K562 (cell line): ENCODE results near the gene MEX3D. TPM values are rescaled to one million over a fixed set of nuclear protein-coding genes. Genes with fewer than 3 reads are reported as not detected.
"Not testable (repeated sequence)": the region's sequence is repeated elsewhere in the genome, so short reads cannot be mapped to it uniquely, and the experiment has no call there.

ENCODE experiments used
- ATAC-seq: fragments of 200-7000 bp; cut with Tn5 transposase; 3 replicates; pipeline ENCODE4 v1.9.1; 2020; ENCODE audit warnings: moderate library complexity
- BruUV-seq: library from RNA; stranded (reverse); fragments of 400-500 nt; replicated peaks from 2 replicates; lab custom pipeline; 2021; lab: Mats Ljungman, UMichigan
- CTCF ChIA-PET: fragments of 300-600 bp; formaldehyde crosslinking; extraction: SDS; loops from one replicate; lab custom pipeline; 2021; ENCODE audit warnings: low intra/inter-chr PET ratio; lab: Yijun Ruan, JAX
- POLR2A ChIA-PET: fragments of 300-600, 350-650 bp; sonication (Branson Sonifier 250); formaldehyde crosslinking; extraction: SDS; loops from one replicate; lab custom pipeline; 2021; ENCODE audit warnings: antibody characterized with exemption, inconsistent platforms; lab: Yijun Ruan, JAX
- DNase-seq, 4 experiments: peaks; one replicate each; pipeline versions ENCODE4 v3.0.0 to v3.0.0-alpha.2; 2011 to 2018; ENCODE audit warnings: low spot score in 3 of 4, mixed read lengths in 3 of 4; ENCODE audit errors: extremely low read depth in 1 of 4
- FAIRE-seq: peaks from 2 replicates; lab custom pipeline; 2011; peaks lifted over from hg19 to GRCh38; lab: Jason Lieb, UNC
- H2AFZ ChIP-seq: 2 replicates; pipeline ENCODE4 v1.6.0; 2011; ENCODE audit warnings: low read depth, low read length, control low read depth, inconsistent platforms
- H3K27ac ChIP-seq: fragments of 200-600 bp; 3 replicates; pipeline ENCODE4 v1.8.0; 2011; ENCODE audit warnings: low read depth, mild to moderate bottlenecking, control low read depth, inconsistent platforms, low read length, moderate library complexity, mixed read lengths; ENCODE audit errors: extremely low read depth
- H3K27me3 ChIP-seq, 2 experiments: fragments of 300-600 bp in 1 of 2; 2 replicates in 1 of 2; 3 replicates in 1 of 2; pipeline versions ENCODE4 v1.6.0 to v1.8.0; 2011; ENCODE audit warnings: inconsistent platforms in 2 of 2, low read length in 2 of 2, mild to moderate bottlenecking in 1 of 2, mixed read lengths in 1 of 2, moderate library complexity in 1 of 2; ENCODE audit not compliant: control insufficient read depth in 2 of 2, insufficient read depth in 2 of 2
- H3K36me3 ChIP-seq: fragments of 300-600 bp; 3 replicates; pipeline ENCODE4 v1.8.0; 2011; ENCODE audit warnings: mild to moderate bottlenecking, low read length, inconsistent platforms; ENCODE audit not compliant: control insufficient read depth, insufficient read depth
- H3K4me1 ChIP-seq, 2 experiments: fragments of 200-600 bp in 1 of 2; replicated peaks in 1 of 2; 2 replicates in 1 of 2; 3 replicates in 1 of 2; pipeline versions ENCODE4 v1.5.1 to v1.8.0; 2011; ENCODE audit warnings: inconsistent platforms in 2 of 2, low read length in 2 of 2, mild to moderate bottlenecking in 1 of 2, mixed read lengths in 1 of 2, moderate library complexity in 1 of 2; ENCODE audit not compliant: control insufficient read depth in 2 of 2, insufficient read depth in 2 of 2
- H3K4me2 ChIP-seq: 2 replicates; pipeline ENCODE4 v1.6.1; 2011; ENCODE audit warnings: low read length, control low read depth, inconsistent platforms, mixed read lengths; ENCODE audit not compliant: insufficient read depth
- H3K4me3 ChIP-seq: fragments of 200-600 bp; sonication (generic), shearing (Covaris generic); 2 replicates; pipeline ENCODE4 v1.5.1; 2016; ENCODE audit warnings: control low read depth, inconsistent platforms
- H3K79me2 ChIP-seq: fragments of 200-600 bp; 3 replicates; pipeline ENCODE4 v1.8.0; 2011; ENCODE audit warnings: low read length, inconsistent platforms; ENCODE audit not compliant: control insufficient read depth, insufficient read depth
- H3K9ac ChIP-seq, 2 experiments: 2 replicates each; pipeline versions ENCODE4 v1.6.0 to v1.6.1; 2011; ENCODE audit warnings: low read depth in 2 of 2, low read length in 2 of 2, control low read depth in 1 of 2, inconsistent platforms in 1 of 2, mild to moderate bottlenecking in 1 of 2, mixed read lengths in 1 of 2; ENCODE audit not compliant: insufficient read depth in 1 of 2
- H3K9me1 ChIP-seq: one replicate; pipeline ENCODE4 v1.6.0; 2011; ENCODE audit warnings: inconsistent platforms, mild to moderate bottlenecking, low read length, moderate library complexity; ENCODE audit not compliant: control insufficient read depth, insufficient read depth
- H3K9me3 ChIP-seq: replicated peaks from 2 replicates; pipeline ENCODE4 v1.5.1; 2011; ENCODE audit warnings: low read depth, low read length, inconsistent platforms; ENCODE audit not compliant: control insufficient read depth, insufficient read depth
- H4K20me1 ChIP-seq: replicated peaks from 2 replicates; pipeline ENCODE4 v1.6.1; 2011; ENCODE audit warnings: low read length, inconsistent platforms, mixed read lengths; ENCODE audit not compliant: control insufficient read depth, insufficient read depth
- CHD1 ChIP-seq: fragments of 200-600 bp; sonication (generic); IDR thresholded peaks from one replicate; pipeline ENCODE4 v1.6.1; 2012; ENCODE audit warnings: mild to moderate bottlenecking, moderate library complexity, low read length, inconsistent platforms
- COPS2 ChIP-seq: fragments of 450-650 bp; conservative IDR thresholded peaks from 2 replicates; pipeline ENCODE4 v1.6.1; 2016; ENCODE audit warnings: mild to moderate bottlenecking, moderate library complexity
- ZNF707 ChIP-seq: fragments of 250-450 bp; sonication (Bioruptor Pico); conservative IDR thresholded peaks from 2 replicates; pipeline ENCODE4 v1.8.0; 2022; ENCODE audit warnings: inconsistent platforms, mild to moderate bottlenecking, moderate library complexity
- WGBS: fragments of 100-300 bp; shearing (Covaris generic); methylation state at CpG from one replicate; pipeline ENCODE4 v1.1.6; 2016; ENCODE audit warnings: low coverage, mixed read lengths; ENCODE audit not compliant: insufficient coverage; ENCODE audit errors: missing lambda C conversion rate; 5-methylcytosine and 5-hydroxymethylcytosine counted together
- in situ Hi-C: fragments of 300-500 bp; cut with MboI; formaldehyde crosslinking; loops from 4 replicates; pipeline ENCODE4 v1.15.0; 2018; ENCODE audit warnings: inconsistent platforms, mixed read lengths
- intact Hi-C: fragments of 100-400 bp; cut with micrococcal nuclease; formaldehyde crosslinking; loops from 2 replicates; pipeline ENCODE4 v1.14.2; 2022
- polyA plus RNA-seq, 8 experiments: library from polyadenylated mRNA; depleted of rRNA in 4 of 8; stranded (reverse) in 5 of 8; unstranded in 3 of 8; fragments of >200 nt; fragmentation: Nextera tagmentation in 2 of 8; fragmentation: Illumina TruSeq in 1 of 8; extraction: Ambion mirVana in 2 of 8; extraction: Trizol in 1 of 8; gene quantifications; 2 replicates each; pipeline versions ENCODE4 v1.2.1 to v1.2.3, GENCODE V29; 2011 to 2014; ENCODE audit warnings: inconsistent platforms in 1 of 8, missing spikeins in 1 of 8
- total RNA-seq, 7 experiments: library from RNA; depleted of rRNA in 6 of 7; stranded (reverse); fragments of >200 nt in 6 of 7; fragmentation: Illumina TruSeq in 2 of 7; extraction: Trizol in 2 of 7; gene quantifications; 2 replicates each; pipeline versions ENCODE4 v1.2.1 to v1.2.3, GENCODE V29; 2011 to 2021; ENCODE audit warnings: low replicate concordance in 1 of 7
- TF ChIP-seq, protein P1 (sequence below): fragments of 450-650 bp; formaldehyde crosslinking; IDR thresholded peaks from 2 replicates; pipeline ENCODE4 v1.4.0; 2022; ENCODE audit warnings: mild to moderate bottlenecking, moderate library complexity
- TF ChIP-seq, protein P2 (sequence below): fragments of 250-450 bp; sonication (Bioruptor Pico); IDR thresholded peaks from 2 replicates; pipeline ENCODE4 v1.8.0; 2021; ENCODE audit warnings: borderline replicate concordance, mild to moderate bottlenecking, moderate library complexity; ENCODE audit not compliant: poor library complexity, severe bottlenecking
- TF ChIP-seq, protein P3 (sequence below): fragments of 450-650 bp; IDR thresholded peaks from 2 replicates; pipeline ENCODE4 v1.6.1; 2018; ENCODE audit not compliant: partially characterized antibody
- TF ChIP-seq, protein P4 (sequence below): sonication (generic); formaldehyde crosslinking; IDR thresholded peaks from 2 replicates; pipeline ENCODE4 v1.4.0; 2020; ENCODE audit warnings: mild to moderate bottlenecking, missing genetic modification reagents

MEX3D gene
- total and polyA plus RNA-seq, 9 of the 15 experiments (the other 6 are each of a cell fraction or from before 2014, with no cell fraction given): 1.7 to 39.3 (median 5.7) TPM

DNA sequence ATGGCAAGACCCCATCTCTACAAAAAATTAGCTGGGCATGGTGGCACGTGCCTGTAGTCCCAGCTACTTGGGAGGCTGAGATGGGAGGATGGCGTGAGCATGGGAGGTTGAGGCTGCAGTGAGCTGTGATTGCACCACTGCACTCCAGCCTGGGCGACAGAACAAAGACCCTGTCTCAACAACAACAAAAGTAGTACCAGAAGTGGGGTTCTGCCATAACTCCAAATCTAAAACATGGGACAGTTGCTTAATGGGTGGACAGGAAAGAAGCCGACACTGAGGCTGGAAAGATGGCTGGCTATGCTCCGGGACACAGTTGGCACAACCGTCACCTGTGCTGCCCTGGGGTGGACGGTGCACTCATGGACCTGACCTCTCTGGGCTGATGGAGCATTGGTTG lies 32.4 kb downstream of the MEX3D start:
- H3K9me3 ChIP-seq, H3K79me2 ChIP-seq, H2AFZ ChIP-seq, H3K9ac ChIP-seq, in situ Hi-C loops, CTCF ChIA-PET, H3K4me3 ChIP-seq, H3K36me3 ChIP-seq, ATAC-seq, H3K27ac ChIP-seq, H4K20me1 ChIP-seq, POLR2A ChIA-PET, DNase-seq, H3K9me1 ChIP-seq, H3K4me2 ChIP-seq, FAIRE-seq, intact Hi-C loops, BruUV-seq: not testable (repeated sequence)
- peaks cover 0 to 14% of the 10 kb centered on the region in 2 experiments; a peak in 1 of 5 replicates for H3K27me3 ChIP-seq
- 64% methylated on average over 7 of the region's 7 CpGs for WGBS
- peak; percentile 76; the same call in 1 of the 2 replicates for TF ChIP-seq ZNF707 (CRISPR knock-in tag)
- peaks cover 0 to 22% of the 10 kb centered on the region in 2 experiments; a peak in 2 of 5 replicates for H3K4me1 ChIP-seq

DNA sequence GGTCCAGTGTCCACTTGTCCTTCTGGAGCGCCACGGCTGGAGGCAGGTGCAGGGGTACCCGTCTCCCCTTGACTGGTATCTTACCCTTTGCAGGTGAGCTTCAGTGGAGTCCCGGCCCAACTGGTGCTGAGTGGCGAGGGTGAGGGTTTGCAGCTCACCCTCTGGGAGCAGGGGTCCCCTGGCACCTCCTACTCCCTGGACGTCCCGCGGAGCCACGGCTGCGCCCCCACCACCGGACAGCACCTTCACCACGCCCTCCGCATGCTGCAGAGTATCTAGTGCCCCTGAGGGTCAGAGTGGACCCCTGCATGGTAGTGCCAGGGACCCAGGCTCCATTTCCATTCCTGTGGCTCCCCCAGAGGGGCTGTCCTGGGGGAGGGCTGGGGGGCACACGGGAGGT lies 33.2 kb downstream of the MEX3D start:
- Histone ChIP-seq H3K9ac (peak overlapping the region in 1 of 2 experiments; percentile 35; a peak in 1 of 4 replicates), H3K79me2 (no peaks in the 10 kb centered on the region), H3K4me2 (no peak overlapping the region), H3K27ac (no peak overlapping the region), H3K9me3 (no peaks in the 10 kb centered on the region), H3K36me3 (no peaks in the 10 kb centered on the region), H3K4me1 (peaks cover 0 to 19% of the 10 kb centered on the region in 2 experiments; a peak in 2 of 5 replicates), H3K4me3 (no peak overlapping the region), H4K20me1 (no peaks in the 10 kb centered on the region), H2AFZ (no peak overlapping the region), H3K27me3 (peaks cover 1 to 16% of the 10 kb centered on the region in 2 experiments; a peak in 2 of 5 replicates), H3K9me1 (no peaks in the 10 kb centered on the region)
- DNase-seq: no peak
- ATAC-seq: no peak
- intact Hi-C loops: no loop called here
- CTCF ChIA-PET: no interaction called here
- POLR2A ChIA-PET: no interaction called here
- FAIRE-seq: no peak
- 58% methylated on average over 8 of the region's 14 CpGs for WGBS
- in situ Hi-C loops: no loop called here
- BruUV-seq: no TSS peak
- TF ChIP-seq, protein P1, sequence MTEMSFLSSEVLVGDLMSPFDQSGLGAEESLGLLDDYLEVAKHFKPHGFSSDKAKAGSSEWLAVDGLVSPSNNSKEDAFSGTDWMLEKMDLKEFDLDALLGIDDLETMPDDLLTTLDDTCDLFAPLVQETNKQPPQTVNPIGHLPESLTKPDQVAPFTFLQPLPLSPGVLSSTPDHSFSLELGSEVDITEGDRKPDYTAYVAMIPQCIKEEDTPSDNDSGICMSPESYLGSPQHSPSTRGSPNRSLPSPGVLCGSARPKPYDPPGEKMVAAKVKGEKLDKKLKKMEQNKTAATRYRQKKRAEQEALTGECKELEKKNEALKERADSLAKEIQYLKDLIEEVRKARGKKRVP (CRISPR knock-in tag): no peak
- TF ChIP-seq, protein P2, sequence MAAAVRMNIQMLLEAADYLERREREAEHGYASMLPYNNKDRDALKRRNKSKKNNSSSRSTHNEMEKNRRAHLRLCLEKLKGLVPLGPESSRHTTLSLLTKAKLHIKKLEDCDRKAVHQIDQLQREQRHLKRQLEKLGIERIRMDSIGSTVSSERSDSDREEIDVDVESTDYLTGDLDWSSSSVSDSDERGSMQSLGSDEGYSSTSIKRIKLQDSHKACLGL (CRISPR knock-in tag): no peak
- TF ChIP-seq, protein P3, sequence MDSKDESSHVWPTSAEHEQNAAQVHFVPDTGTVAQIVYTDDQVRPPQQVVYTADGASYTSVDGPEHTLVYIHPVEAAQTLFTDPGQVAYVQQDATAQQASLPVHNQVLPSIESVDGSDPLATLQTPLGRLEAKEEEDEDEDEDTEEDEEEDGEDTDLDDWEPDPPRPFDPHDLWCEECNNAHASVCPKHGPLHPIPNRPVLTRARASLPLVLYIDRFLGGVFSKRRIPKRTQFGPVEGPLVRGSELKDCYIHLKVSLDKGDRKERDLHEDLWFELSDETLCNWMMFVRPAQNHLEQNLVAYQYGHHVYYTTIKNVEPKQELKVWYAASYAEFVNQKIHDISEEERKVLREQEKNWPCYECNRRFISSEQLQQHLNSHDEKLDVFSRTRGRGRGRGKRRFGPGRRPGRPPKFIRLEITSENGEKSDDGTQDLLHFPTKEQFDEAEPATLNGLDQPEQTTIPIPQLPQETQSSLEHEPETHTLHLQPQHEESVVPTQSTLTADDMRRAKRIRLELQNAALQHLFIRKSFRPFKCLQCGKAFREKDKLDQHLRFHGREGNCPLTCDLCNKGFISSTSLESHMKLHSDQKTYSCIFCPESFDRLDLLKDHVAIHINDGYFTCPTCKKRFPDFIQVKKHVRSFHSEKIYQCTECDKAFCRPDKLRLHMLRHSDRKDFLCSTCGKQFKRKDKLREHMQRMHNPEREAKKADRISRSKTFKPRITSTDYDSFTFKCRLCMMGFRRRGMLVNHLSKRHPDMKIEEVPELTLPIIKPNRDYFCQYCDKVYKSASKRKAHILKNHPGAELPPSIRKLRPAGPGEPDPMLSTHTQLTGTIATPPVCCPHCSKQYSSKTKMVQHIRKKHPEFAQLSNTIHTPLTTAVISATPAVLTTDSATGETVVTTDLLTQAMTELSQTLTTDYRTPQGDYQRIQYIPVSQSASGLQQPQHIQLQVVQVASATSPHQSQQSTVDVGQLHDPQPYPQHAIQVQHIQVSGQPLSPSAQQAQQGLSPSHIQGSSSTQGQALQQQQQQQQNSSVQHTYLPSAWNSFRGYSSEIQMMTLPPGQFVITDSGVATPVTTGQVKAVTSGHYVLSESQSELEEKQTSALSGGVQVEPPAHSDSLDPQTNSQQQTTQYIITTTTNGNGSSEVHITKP: no peak
- TF ChIP-seq COPS2 (no peak), CHD1 (no peak)
- TF ChIP-seq, protein P4, sequence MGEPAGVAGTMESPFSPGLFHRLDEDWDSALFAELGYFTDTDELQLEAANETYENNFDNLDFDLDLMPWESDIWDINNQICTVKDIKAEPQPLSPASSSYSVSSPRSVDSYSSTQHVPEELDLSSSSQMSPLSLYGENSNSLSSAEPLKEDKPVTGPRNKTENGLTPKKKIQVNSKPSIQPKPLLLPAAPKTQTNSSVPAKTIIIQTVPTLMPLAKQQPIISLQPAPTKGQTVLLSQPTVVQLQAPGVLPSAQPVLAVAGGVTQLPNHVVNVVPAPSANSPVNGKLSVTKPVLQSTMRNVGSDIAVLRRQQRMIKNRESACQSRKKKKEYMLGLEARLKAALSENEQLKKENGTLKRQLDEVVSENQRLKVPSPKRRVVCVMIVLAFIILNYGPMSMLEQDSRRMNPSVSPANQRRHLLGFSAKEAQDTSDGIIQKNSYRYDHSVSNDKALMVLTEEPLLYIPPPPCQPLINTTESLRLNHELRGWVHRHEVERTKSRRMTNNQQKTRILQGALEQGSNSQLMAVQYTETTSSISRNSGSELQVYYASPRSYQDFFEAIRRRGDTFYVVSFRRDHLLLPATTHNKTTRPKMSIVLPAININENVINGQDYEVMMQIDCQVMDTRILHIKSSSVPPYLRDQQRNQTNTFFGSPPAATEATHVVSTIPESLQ: no peak
